ENCODE results near the gene B4GALT2. TPM values are rescaled to one million over a fixed set of nuclear protein-coding genes. Genes with fewer than 3 reads are reported as not detected.

Gene B4GALT2
- total RNA-seq, 4 donors from 2014 or later: 8.2 to 28.9 (median 22.2) TPM

DNA sequence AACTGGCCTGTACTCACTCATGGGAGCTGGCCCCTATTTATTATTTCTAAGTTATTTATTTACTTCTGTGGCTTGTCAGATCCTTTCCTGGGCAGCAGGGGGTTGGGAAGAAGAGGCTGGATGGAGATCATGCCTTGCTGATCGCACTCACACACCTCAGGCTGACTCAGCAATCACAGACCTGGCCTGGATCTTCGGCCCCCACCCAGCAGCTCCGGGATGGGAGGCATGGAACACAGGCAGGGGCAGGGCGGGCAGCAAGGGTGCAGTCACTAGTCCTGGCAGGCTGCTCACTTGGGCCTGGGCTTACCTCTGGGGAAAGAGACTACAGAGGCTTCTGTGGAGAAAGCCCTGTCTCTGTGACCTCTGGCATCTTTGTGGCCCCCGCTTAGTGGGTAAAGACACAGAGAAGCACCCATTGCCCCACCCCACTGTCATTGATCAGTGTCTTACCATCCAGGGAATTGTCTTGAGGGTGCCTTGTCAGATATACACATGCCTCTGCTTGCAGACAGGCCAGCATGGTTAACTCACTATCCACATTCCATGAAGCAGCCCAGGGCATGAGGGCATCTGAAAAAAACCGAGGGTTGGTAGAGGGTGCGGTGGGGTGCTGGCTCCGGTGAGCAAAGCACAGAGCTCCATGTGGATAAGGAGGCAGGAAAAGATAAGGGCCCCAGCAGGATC, 41.7 kb upstream of the B4GALT2 start:
- DNase-seq: no peak
- H3K4me3 ChIP-seq: no peak overlapping the region
- H3K27me3 ChIP-seq: no peaks in the 10 kb centered on the region
- peaks cover 3 to 31% (median 12%) of the 10 kb centered on the region in 4 donors for H3K4me1 ChIP-seq
- H3K36me3 ChIP-seq: no peaks in the 10 kb centered on the region
- TF ChIP-seq POLR2A (IDR thresholded peaks at IDR 0.05): no peak
- TF ChIP-seq, protein P1, sequence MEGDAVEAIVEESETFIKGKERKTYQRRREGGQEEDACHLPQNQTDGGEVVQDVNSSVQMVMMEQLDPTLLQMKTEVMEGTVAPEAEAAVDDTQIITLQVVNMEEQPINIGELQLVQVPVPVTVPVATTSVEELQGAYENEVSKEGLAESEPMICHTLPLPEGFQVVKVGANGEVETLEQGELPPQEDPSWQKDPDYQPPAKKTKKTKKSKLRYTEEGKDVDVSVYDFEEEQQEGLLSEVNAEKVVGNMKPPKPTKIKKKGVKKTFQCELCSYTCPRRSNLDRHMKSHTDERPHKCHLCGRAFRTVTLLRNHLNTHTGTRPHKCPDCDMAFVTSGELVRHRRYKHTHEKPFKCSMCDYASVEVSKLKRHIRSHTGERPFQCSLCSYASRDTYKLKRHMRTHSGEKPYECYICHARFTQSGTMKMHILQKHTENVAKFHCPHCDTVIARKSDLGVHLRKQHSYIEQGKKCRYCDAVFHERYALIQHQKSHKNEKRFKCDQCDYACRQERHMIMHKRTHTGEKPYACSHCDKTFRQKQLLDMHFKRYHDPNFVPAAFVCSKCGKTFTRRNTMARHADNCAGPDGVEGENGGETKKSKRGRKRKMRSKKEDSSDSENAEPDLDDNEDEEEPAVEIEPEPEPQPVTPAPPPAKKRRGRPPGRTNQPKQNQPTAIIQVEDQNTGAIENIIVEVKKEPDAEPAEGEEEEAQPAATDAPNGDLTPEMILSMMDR (IDR thresholded peaks at IDR 0.05): no peak
- H3K9me3 ChIP-seq: no peaks in the 10 kb centered on the region
- H3K27ac ChIP-seq: no peak overlapping the region

DNA sequence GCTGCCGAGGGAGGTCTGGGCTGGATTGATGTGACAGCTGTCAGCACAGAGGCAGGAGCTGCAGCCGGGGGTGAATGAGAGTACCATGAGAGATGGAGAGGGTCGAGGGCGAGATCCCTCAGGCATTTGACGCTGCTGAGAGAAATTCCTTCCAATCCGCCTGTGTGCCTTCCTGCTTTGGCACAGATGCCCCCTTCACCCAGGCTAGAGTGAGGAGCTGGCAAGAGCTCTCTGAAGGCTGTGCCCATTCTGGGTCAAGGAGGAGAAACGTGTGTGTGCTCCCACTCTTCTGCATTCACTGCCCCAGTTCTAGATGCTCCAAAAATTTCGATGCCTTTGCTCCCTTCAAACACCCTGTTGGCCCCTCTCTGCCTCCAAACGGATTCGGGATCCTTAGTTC, 40.6 kb upstream of the B4GALT2 start:
- no peak overlapping the region for H3K27ac ChIP-seq
- H3K27me3 ChIP-seq: no peaks in the 10 kb centered on the region
- H3K4me1 ChIP-seq: peaks cover 3 to 27% (median 10%) of the 10 kb centered on the region in 4 donors
- no peaks in the 10 kb centered on the region for H3K9me3 ChIP-seq
- no peak for DNase-seq
- H3K36me3 ChIP-seq: no peaks in the 10 kb centered on the region
- H3K4me3 ChIP-seq: no peak overlapping the region
- no peak for TF ChIP-seq POLR2A (IDR thresholded peaks at IDR 0.05)
- TF ChIP-seq, protein P1 (IDR thresholded peaks at IDR 0.05): no peak

DNA sequence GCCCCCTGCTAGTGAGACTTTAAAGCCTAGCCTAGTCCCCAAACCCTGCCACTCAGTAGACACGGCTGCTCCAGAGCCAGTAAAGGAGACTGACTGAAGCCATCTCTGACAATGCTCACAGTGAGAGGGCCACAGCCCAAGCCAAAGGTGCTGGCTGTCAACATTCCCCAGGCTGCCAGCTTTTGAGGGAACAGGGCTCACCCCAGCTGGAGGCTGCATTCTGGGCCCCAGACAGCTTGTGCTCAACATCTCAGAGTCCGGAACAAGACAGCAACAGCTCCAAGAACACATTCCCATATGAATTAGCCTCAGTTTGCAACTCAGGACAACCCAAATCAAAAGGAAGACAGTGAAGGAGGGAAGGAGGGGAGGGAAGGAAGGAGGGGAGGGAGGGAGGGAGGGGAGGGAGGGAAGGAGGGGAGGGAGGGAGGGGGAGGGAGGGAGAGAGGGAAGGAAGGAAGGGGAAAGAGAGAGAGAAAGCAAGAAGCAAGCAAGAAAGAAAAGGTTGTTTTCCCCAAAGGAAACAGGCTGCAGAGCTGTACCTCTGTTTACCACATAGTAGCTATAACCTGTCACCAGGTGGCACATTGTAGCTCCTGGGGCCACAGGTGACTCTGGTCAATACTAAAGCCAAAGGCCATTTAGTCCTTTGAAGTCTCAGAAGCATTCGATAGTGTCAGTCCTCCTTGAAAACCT, 40.0 kb upstream of the B4GALT2 start:
- Histone ChIP-seq H3K27me3 (no peaks in the 10 kb centered on the region), H3K36me3 (no peaks in the 10 kb centered on the region), H3K4me1 (peaks cover 0 to 20% (median 4%) of the 10 kb centered on the region in 4 donors), H3K4me3 (no peak overlapping the region), H3K27ac (no peak overlapping the region), H3K9me3 (no peaks in the 10 kb centered on the region)
- no peak for TF ChIP-seq POLR2A (IDR thresholded peaks at IDR 0.05)
- TF ChIP-seq, protein P1 (IDR thresholded peaks at IDR 0.05): no peak
- no peak for DNase-seq

DNA sequence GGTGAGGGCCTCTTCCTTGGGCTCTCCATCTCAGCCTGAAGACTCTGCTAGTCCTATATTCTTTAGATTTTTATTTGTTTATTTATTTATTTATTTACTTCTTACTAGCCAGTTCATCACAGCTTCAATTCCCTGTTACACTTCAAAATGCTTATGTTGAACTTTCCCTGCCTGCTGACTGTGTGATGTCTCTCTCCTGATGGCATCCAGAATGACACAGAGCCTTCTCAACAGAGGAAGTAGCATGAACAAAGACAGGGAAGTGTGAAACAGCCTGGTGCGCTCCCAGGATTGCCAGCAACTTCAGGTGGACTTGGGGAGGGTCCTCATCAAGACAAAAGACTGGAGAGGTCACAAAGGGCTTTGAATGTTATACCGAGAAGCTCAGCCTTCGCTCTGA, 36.6 kb upstream of the B4GALT2 start:
- DNase-seq: no peak
- H3K27ac ChIP-seq: no peak overlapping the region
- H3K27me3 ChIP-seq: no peaks in the 10 kb centered on the region
- no peaks in the 10 kb centered on the region for H3K36me3 ChIP-seq
- no peaks in the 10 kb centered on the region for H3K9me3 ChIP-seq
- TF ChIP-seq, protein P1 (IDR thresholded peaks at IDR 0.05): no peak
- no peak for TF ChIP-seq POLR2A (IDR thresholded peaks at IDR 0.05)
- H3K4me3 ChIP-seq: no peak overlapping the region
- peaks cover 0 to 11% (median 8%) of the 10 kb centered on the region in 4 donors for H3K4me1 ChIP-seq

DNA sequence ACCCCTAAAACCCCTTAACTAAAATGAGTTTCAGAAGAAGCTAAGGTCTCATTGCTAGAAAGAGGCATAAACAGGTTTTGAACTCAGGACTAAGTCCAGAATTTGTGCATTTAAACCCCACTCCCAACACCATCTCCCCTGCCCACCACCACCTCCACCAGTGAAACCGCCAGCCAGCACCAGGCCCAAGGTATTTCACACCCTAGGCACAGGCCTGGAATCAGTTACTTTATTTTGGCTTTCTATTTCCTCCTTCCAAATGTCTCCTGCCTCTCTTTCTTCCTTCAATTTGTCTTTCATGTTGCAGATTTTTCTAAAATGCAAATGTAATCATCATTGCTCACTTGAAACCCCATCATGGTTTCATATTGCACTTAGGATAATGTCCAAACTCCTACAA, 34.1 kb upstream of the B4GALT2 start:
- no peaks in the 10 kb centered on the region for H3K9me3 ChIP-seq
- peaks cover 5 to 27% (median 13%) of the 10 kb centered on the region in 4 donors for H3K4me1 ChIP-seq
- no peaks in the 10 kb centered on the region for H3K27me3 ChIP-seq
- H3K4me3 ChIP-seq: no peak overlapping the region
- peaks cover 0 to 4% (median 0%) of the 10 kb centered on the region in 3 donors for H3K36me3 ChIP-seq
- no peak for DNase-seq
- H3K27ac ChIP-seq: no peak overlapping the region
- TF ChIP-seq, protein P1 (IDR thresholded peaks at IDR 0.05): no peak
- TF ChIP-seq POLR2A (IDR thresholded peaks at IDR 0.05): no peak

Data from Peyer's patch (tissue), 4 donors.